OCI-LY7 (cell line): Measurements from ENCODE around the gene MCM9. TPM values are rescaled to one million over a fixed set of nuclear protein-coding genes. Genes with fewer than 3 reads are reported as not detected.

Experiments used
- BruUV-seq: library from RNA; stranded (reverse); fragments of 400-500 nt; replicated peaks from 2 replicates; lab custom pipeline; 2021; lab: Mats Ljungman, UMichigan
- CTCF ChIA-PET: fragments of 300-600 bp; sonication (Branson Sonifier 250); formaldehyde crosslinking; loops from one replicate; lab custom pipeline; 2022; ENCODE audit warnings: antibody characterized with exemption; ENCODE audit not compliant: unreplicated experiment; lab: Charles Lee
- POLR2A ChIA-PET: fragments of 300-600 bp; sonication (Branson Sonifier 250); formaldehyde crosslinking; loops from one replicate; lab custom pipeline; 2022; ENCODE audit warnings: antibody characterized with exemption; lab: Charles Lee
- DNase-seq: peaks from one replicate; pipeline ENCODE4 v3.0.0-alpha.2; 2015; ENCODE audit warnings: low spot score
- H2AFZ ChIP-seq: fragments of 200-600 bp; sonication (generic), shearing (Covaris generic); 2 replicates; pipeline ENCODE4 v1.6.1; 2014; ENCODE audit warnings: mild to moderate bottlenecking, antibody characterized with exemption, low read length, moderate library complexity
- H3K27ac ChIP-seq: fragments of 200-600 bp; sonication (generic); 2 replicates; pipeline ENCODE4 v1.5.1; 2014; ENCODE audit warnings: mixed run types, low read depth, mild to moderate bottlenecking, moderate library complexity, low read length, inconsistent platforms; ENCODE audit not compliant: poor library complexity, severe bottlenecking
- H3K36me3 ChIP-seq: fragments of 200-600 bp; sonication (generic); 2 replicates; pipeline ENCODE4 v1.6.1; 2014; ENCODE audit warnings: mild to moderate bottlenecking, antibody characterized with exemption, low read length, moderate library complexity, mixed read lengths; ENCODE audit not compliant: insufficient read depth
- H3K4me1 ChIP-seq: fragments of 200-600 bp; sonication (generic); 2 replicates; pipeline ENCODE4 v1.5.1; 2014; ENCODE audit warnings: mild to moderate bottlenecking, low read length; ENCODE audit not compliant: insufficient read depth, poor library complexity, severe bottlenecking
- H3K4me2 ChIP-seq: fragments of 200-600 bp; sonication (generic); 2 replicates; pipeline ENCODE4 v1.6.1; 2014; ENCODE audit warnings: mild to moderate bottlenecking, low read length
- H3K4me3 ChIP-seq: fragments of 200-600 bp; sonication (generic); 2 replicates; pipeline ENCODE4 v1.5.1; 2014; ENCODE audit warnings: mild to moderate bottlenecking, low read depth, low read length; ENCODE audit not compliant: poor library complexity, severe bottlenecking
- H3K79me2 ChIP-seq: fragments of 200-600 bp; sonication (generic); 2 replicates; pipeline ENCODE4 v1.6.1; 2016; ENCODE audit warnings: low read depth, mild to moderate bottlenecking, low read length, moderate library complexity, mixed read lengths; ENCODE audit not compliant: insufficient read depth
- H3K9me2 ChIP-seq: fragments of 200-600 bp; sonication (generic); 2 replicates; pipeline ENCODE4 v1.6.1; 2016; ENCODE audit warnings: mild to moderate bottlenecking, low read length, mixed read lengths; ENCODE audit not compliant: insufficient read depth
- H3K9me3 ChIP-seq: fragments of 200-600 bp; sonication (generic); 2 replicates; pipeline ENCODE4 v1.6.1; 2014; ENCODE audit warnings: mild to moderate bottlenecking, mixed run types, low read length, mixed read lengths
- H4K20me1 ChIP-seq: fragments of 200-600 bp; sonication (generic); 2 replicates; pipeline ENCODE4 v1.6.1; 2014; ENCODE audit warnings: mild to moderate bottlenecking, antibody characterized with exemption, low read length, moderate library complexity, mixed read lengths; ENCODE audit not compliant: insufficient read depth
- EZH2phosphoT487 ChIP-seq: fragments of 200-600 bp; sonication (generic); IDR thresholded peaks from 2 replicates; pipeline ENCODE4 v1.6.1; 2018; ENCODE audit warnings: low read depth, borderline replicate concordance, mild to moderate bottlenecking, mixed run types, antibody characterized with exemption, low read length, moderate library complexity, mixed read lengths
- intact Hi-C: fragments of 100-400 bp; cut with micrococcal nuclease; formaldehyde crosslinking; loops from one replicate; pipeline ENCODE4 v1.10.0; 2022; ENCODE audit not compliant: unreplicated experiment
- total RNA-seq, 2 experiments: library from RNA; depleted of rRNA in 1 of 2; stranded (reverse); fragments of >200 nt in 1 of 2; shearing (Covaris generic) in 1 of 2; gene quantifications; 2 replicates each; pipeline ENCODE4 v1.2.3, GENCODE V29; 2014 to 2022
- TF ChIP-seq, protein P1 (sequence below): fragments of 200-600 bp; sonication (generic); conservative IDR thresholded peaks from 2 replicates; pipeline ENCODE4 v1.5.1; 2014; ENCODE audit warnings: mild to moderate bottlenecking, antibody characterized with exemption, low read length, moderate library complexity, mixed read lengths

MCM9 gene
- total RNA-seq, 2 experiments from 2014 or later = 17.4 to 18.8 TPM

- Histone ChIP-seq H2AFZ (no peak overlapping the region), H3K9me2 (no peaks in the 10 kb centered on the region), H3K9me3 (no peaks in the 10 kb centered on the region), H3K4me3 (no peak overlapping the region), H3K36me3 (peaks cover 83% of the 10 kb centered on the region), H3K27ac (no peak overlapping the region), H4K20me1 (no peaks in the 10 kb centered on the region), H3K4me2 (no peak overlapping the region), H3K79me2 (no peaks in the 10 kb centered on the region), H3K4me1 (no peaks in the 10 kb centered on the region)
- no TSS peak for BruUV-seq
- no peak for DNase-seq
- POLR2A ChIA-PET = interaction anchor here (0.7 to 1.0 kb wide), 4 partner anchors 8 to 24 kb away, joined by 3 to 4 read pairs (median 3); no protein-coding TSS in a partner anchor
- intact Hi-C loops = no loop called here
- TF ChIP-seq EZH2phosphoT487 = no peak
- TF ChIP-seq, protein P1, sequence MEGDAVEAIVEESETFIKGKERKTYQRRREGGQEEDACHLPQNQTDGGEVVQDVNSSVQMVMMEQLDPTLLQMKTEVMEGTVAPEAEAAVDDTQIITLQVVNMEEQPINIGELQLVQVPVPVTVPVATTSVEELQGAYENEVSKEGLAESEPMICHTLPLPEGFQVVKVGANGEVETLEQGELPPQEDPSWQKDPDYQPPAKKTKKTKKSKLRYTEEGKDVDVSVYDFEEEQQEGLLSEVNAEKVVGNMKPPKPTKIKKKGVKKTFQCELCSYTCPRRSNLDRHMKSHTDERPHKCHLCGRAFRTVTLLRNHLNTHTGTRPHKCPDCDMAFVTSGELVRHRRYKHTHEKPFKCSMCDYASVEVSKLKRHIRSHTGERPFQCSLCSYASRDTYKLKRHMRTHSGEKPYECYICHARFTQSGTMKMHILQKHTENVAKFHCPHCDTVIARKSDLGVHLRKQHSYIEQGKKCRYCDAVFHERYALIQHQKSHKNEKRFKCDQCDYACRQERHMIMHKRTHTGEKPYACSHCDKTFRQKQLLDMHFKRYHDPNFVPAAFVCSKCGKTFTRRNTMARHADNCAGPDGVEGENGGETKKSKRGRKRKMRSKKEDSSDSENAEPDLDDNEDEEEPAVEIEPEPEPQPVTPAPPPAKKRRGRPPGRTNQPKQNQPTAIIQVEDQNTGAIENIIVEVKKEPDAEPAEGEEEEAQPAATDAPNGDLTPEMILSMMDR = no peak
- CTCF ChIA-PET = no interaction called here
These were observed 13.9 kb downstream of the MCM9 start for GRCh38 chr6:118921084-118921483.

DNA sequence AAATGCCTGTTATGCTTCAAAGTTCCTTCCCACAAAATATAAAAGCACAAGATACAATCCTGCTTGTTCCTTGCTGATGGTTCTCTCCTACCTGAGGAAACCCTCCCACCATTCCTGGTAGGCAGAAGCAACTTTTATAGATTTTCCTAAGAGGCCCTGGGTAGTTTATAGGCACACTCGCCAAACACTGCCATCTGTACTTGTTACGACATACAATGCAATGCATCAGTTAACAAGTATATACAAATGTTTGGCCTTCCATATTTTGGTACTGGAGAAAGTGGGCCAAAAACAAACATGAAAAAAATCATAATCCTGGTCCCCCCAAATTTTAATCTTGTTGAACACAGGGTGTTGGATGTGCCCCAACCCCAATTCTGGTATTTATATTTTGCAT, 16.6 kb downstream of the MCM9 start:
- no peak overlapping the region for H3K4me3 ChIP-seq
- H3K9me2 ChIP-seq = no peaks in the 10 kb centered on the region
- H3K4me2 ChIP-seq = no peak overlapping the region
- TF ChIP-seq, protein P1 = no peak
- TF ChIP-seq EZH2phosphoT487 = no peak
- H3K36me3 ChIP-seq = peaks cover 90% of the 10 kb centered on the region
- no peak overlapping the region for H3K27ac ChIP-seq
- intact Hi-C loops = no loop called here
- H3K9me3 ChIP-seq = no peaks in the 10 kb centered on the region
- DNase-seq = no peak
- ChIA-PET CTCF (no interaction called here), POLR2A (no interaction called here)
- H2AFZ ChIP-seq = no peak overlapping the region
- no peaks in the 10 kb centered on the region for H3K4me1 ChIP-seq
- H3K79me2 ChIP-seq = no peaks in the 10 kb centered on the region
- no peaks in the 10 kb centered on the region for H4K20me1 ChIP-seq
- BruUV-seq = no TSS peak

GRCh38 chr6:118917546-118918328, 17.2 kb downstream of the MCM9 start:
- Histone ChIP-seq H4K20me1 (no peaks in the 10 kb centered on the region), H3K9me2 (no peaks in the 10 kb centered on the region), H3K4me3 (no peak overlapping the region), H3K4me1 (no peaks in the 10 kb centered on the region), H3K9me3 (no peaks in the 10 kb centered on the region), H2AFZ (no peak overlapping the region), H3K79me2 (no peaks in the 10 kb centered on the region), H3K4me2 (no peak overlapping the region), H3K36me3 (peaks cover 90% of the 10 kb centered on the region), H3K27ac (no peak overlapping the region)
- POLR2A ChIA-PET = no interaction called here
- TF ChIP-seq, protein P1 = no peak
- no peak for TF ChIP-seq EZH2phosphoT487
- CTCF ChIA-PET = no interaction called here
- BruUV-seq = no TSS peak
- DNase-seq = no peak
- intact Hi-C loops = no loop called here
